AG10803 (cell line): Measurements from ENCODE around the gene CPE.
"Not testable (repeated sequence)": the region's sequence is repeated elsewhere in the genome, so short reads cannot be mapped to it uniquely, and the experiment has no call there.

Experiments used
- DNase-seq: peaks from one replicate; pipeline ENCODE4 v3.0.0; 2010; ENCODE audit warnings: low read depth
- H3K4me3 ChIP-seq: 2 replicates; pipeline ENCODE4 v1.5.1; 2011; ENCODE audit warnings: mild to moderate bottlenecking, low read length, control low read depth
- CTCF ChIP-seq: conservative IDR thresholded peaks from 2 replicates; pipeline ENCODE4 v1.5.1; 2011; ENCODE audit warnings: mild to moderate bottlenecking, low read length, control low read depth, inconsistent platforms

Gene CPE

DNA sequence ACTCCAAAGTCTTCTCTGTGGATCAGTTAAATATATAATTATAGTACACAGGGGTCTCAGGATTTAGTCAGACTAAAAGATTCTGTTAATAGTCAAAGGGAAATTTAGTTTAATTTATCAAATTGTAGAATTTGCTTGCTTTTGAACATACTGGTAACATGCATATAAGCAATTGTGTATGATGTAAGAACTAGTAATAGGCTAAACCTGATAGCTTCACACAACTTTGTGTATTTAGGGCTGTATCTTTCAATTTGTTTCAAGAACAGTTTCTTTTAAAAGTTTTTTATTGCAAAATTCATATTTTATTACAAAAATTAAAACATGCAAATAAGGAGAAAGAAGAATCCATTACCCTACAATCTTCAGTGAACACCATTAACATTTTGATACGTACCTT lies 99.5 kb downstream of the CPE start:
- H3K4me3 ChIP-seq = no peak overlapping the region
- TF ChIP-seq CTCF = no peak
- no peak for DNase-seq

DNA sequence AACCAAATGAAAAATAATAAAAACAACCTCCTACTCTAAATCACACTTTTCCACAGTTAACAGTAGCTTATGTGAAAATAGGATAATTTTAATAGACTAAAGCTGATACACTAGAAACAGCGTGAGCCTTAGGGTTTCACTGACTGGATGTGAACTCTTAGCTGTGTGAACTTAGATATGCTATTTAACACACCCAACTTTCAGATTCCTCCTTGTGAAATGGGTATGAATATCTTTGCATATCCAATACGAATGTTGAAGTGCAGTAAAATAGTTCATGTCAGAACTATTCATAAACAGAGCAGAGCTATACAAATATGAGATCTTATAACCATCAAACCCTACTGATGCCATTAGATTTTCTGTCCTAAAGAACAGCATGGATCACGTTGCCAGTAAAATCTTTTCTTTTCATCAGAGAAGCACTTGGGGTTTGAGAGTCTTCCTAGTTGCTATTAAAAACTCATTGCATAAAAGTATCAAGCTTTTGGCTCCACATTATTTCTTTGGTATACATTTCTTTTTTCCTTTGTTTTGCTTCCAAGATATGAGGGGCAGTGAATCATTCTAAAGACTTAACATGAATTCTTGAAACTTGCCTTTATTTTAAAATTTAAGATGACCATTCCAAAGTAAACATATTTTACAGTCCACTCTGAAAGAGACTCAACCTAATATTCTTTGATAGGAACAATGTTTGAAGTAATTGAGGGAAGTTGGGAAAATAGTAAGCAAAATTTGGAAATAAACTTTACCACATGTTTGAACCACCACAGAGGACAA lies 102.4 kb downstream of the CPE start:
- DNase-seq = no peak
- TF ChIP-seq CTCF = no peak
- no peak overlapping the region for H3K4me3 ChIP-seq

- peak; percentile 9 for DNase-seq
- TF ChIP-seq CTCF = no peak
- no peak overlapping the region for H3K4me3 ChIP-seq
These were observed 111.0 kb downstream of the CPE start for GRCh38 chr4:165489786-165490185.

DNA sequence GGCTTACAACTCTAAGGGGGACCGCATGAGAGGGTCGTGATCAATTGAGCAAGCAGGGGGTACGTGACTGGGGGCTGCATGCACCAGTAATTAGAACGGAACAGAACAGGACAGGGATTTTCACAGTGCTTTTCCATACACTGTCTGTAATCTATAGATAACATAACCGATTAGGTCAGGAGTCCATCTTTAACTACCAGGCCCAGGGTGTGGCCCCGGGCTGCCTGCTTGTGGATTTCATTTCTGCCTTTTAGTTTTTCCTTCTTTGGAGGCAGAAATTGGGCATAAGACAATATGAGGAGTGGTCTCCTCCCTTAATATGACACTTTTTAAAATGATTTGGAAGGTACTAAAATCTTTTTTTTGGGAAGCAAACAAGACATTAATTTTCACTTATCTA lies 113.8 kb downstream of the CPE start:
- DNase-seq, H3K4me3 ChIP-seq: not testable (repeated sequence)

- peak; percentile 53 for DNase-seq
- peak; percentile 66 for TF ChIP-seq CTCF
- H3K4me3 ChIP-seq = no peak overlapping the region; the same call in 1 of the 2 replicates
These were observed 114.6 kb downstream of the CPE start for GRCh38 chr4:165493359-165493758.

DNA sequence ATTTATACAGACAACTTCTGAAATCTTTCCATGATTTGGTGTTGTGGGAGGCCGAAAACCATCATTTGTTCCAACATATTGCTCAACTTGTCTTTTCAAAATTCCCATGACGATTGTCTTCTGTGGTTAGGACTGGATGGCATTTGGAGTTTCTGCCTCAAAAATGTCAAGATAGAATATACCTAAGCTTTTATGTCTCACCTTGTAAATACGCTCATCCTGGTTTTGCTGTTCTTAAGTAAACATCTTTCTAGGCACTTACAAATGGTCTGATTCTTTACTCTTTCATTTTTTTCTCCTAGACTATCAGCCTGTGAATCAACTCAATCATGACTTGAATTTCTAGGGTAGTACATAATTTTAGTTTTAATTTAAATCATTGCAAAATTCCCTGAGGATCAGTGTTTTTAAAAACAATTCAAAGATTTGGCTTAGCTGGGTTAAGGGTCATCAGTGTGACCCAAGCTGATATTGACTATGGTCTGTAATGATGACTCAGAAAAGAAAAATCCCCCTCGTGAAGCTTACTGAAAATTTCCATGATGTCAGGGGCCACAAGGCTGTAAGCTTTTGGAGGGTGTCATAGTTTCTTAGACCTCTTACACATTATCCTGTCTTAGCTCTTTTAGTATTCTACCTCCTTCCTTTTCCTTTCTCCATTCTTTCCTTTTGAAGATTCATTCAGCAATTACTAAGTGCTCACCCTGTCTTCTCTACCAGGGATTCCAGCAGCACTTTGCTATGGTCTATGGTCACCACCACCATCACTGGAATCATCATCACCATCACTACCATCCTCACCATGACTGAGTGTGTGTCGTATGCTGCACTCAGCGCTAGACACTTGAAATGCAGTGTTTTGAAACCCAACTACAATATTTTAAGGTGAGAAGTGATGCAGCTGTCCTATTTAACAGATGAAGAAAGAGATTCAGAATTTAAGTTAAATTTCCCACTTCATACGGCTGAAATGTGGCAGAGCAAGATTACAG lies 124.4 kb downstream of the CPE start:
- TF ChIP-seq CTCF = no peak
- H3K4me3 ChIP-seq = no peak overlapping the region
- DNase-seq = no peak

GRCh38 chr4:165504184-165504583 lies 125.4 kb downstream of the CPE start:
- no peak overlapping the region for H3K4me3 ChIP-seq
- DNase-seq = no peak
- TF ChIP-seq CTCF = no peak
